ENCODE data around the gene CHRM2.

Gene CHRM2

GRCh38 chr7:136897676-136898075, 29.2 kb downstream of the CHRM2 start:
- no peaks in the 10 kb centered on the region for H3K9me3 ChIP-seq (ENCODE audit: control insufficient read depth, insufficient read depth, low read length)
- no peaks in the 10 kb centered on the region for H3K79me2 ChIP-seq (ENCODE audit: control insufficient read depth, low read length)
- no peaks in the 10 kb centered on the region for H3K27me3 ChIP-seq (ENCODE audit: control insufficient read depth, low read length)
- no peaks in the 10 kb centered on the region for H3F3A ChIP-seq (ENCODE audit: control insufficient read depth, insufficient read depth)
- no peak overlapping the region for H3K4me2 ChIP-seq (ENCODE audit: low read length)
- TF ChIP-seq EZH2phosphoT487 (IDR thresholded peaks at IDR 0.05; ENCODE audit: borderline replicate concordance, low read length) = no peak
- TF ChIP-seq, protein P1, sequence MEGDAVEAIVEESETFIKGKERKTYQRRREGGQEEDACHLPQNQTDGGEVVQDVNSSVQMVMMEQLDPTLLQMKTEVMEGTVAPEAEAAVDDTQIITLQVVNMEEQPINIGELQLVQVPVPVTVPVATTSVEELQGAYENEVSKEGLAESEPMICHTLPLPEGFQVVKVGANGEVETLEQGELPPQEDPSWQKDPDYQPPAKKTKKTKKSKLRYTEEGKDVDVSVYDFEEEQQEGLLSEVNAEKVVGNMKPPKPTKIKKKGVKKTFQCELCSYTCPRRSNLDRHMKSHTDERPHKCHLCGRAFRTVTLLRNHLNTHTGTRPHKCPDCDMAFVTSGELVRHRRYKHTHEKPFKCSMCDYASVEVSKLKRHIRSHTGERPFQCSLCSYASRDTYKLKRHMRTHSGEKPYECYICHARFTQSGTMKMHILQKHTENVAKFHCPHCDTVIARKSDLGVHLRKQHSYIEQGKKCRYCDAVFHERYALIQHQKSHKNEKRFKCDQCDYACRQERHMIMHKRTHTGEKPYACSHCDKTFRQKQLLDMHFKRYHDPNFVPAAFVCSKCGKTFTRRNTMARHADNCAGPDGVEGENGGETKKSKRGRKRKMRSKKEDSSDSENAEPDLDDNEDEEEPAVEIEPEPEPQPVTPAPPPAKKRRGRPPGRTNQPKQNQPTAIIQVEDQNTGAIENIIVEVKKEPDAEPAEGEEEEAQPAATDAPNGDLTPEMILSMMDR (IDR thresholded peaks at IDR 0.05; ENCODE audit: low read depth, low read length, poor library complexity, severe bottlenecking) = no peak
- no peaks in the 10 kb centered on the region for H3K9me2 ChIP-seq (replicated peaks; ENCODE audit: control insufficient read depth, low read length)
- H3K36me3 ChIP-seq (ENCODE audit: control insufficient read depth, low read length) = no peaks in the 10 kb centered on the region
- no peak overlapping the region for H3K27ac ChIP-seq (ENCODE audit: low read depth, low read length)
- no peaks in the 10 kb centered on the region for H3K4me1 ChIP-seq (ENCODE audit: control insufficient read depth, low read length)
- no peak overlapping the region for H3K4me3 ChIP-seq (ENCODE audit: low read length)
- no peaks in the 10 kb centered on the region for H4K20me1 ChIP-seq (ENCODE audit: control insufficient read depth, insufficient read depth, low read depth, low read length)

GRCh38 chr7:136900005-136900404, 31.6 kb downstream of the CHRM2 start:
- TF ChIP-seq, protein P1 (IDR thresholded peaks at IDR 0.05; ENCODE audit: low read depth, low read length, poor library complexity, severe bottlenecking) = no peak
- no peak for TF ChIP-seq EZH2phosphoT487 (IDR thresholded peaks at IDR 0.05; ENCODE audit: borderline replicate concordance, low read length)
- Histone ChIP-seq H3K27ac (ENCODE audit: low read depth, low read length) (no peak overlapping the region), H3K4me3 (ENCODE audit: low read length) (no peak overlapping the region), H3K27me3 (ENCODE audit: control insufficient read depth, low read length) (no peaks in the 10 kb centered on the region), H3K79me2 (ENCODE audit: control insufficient read depth, low read length) (no peaks in the 10 kb centered on the region), H3F3A (ENCODE audit: control insufficient read depth, insufficient read depth) (no peaks in the 10 kb centered on the region), H3K4me2 (ENCODE audit: low read length) (no peak overlapping the region), H3K9me2 (replicated peaks; ENCODE audit: control insufficient read depth, low read length) (no peaks in the 10 kb centered on the region), H3K4me1 (ENCODE audit: control insufficient read depth, low read length) (no peaks in the 10 kb centered on the region), H3K36me3 (ENCODE audit: control insufficient read depth, low read length) (no peaks in the 10 kb centered on the region), H3K9me3 (ENCODE audit: control insufficient read depth, insufficient read depth, low read length) (no peaks in the 10 kb centered on the region), H4K20me1 (ENCODE audit: control insufficient read depth, insufficient read depth, low read depth, low read length) (no peaks in the 10 kb centered on the region)

DNA sequence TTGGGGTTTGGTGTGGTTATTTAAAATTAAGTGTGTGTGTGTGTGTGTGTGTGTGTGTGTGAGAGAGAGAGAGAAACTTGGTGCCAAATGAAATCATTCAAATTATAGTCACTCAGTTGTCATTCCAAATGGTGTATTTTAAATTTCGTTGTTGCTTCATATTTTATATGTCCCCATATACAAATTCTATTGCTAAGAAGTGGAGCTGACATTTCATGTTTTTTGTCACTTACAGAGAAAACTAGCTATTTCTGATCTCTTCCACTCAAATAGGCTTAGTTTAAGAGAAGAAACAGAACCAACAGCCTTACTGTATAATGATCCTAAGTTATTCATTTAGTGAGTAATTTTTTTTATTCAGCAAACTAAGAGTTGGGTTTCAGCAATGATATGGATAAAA, 42.3 kb downstream of the CHRM2 start:
- H3K4me1 ChIP-seq (ENCODE audit: control insufficient read depth, low read length) = no peaks in the 10 kb centered on the region
- H3K27me3 ChIP-seq (ENCODE audit: control insufficient read depth, low read length) = no peaks in the 10 kb centered on the region
- no peak overlapping the region for H3K27ac ChIP-seq (ENCODE audit: low read depth, low read length)
- no peak overlapping the region for H3K4me2 ChIP-seq (ENCODE audit: low read length)
- H3K79me2 ChIP-seq (ENCODE audit: control insufficient read depth, low read length) = no peaks in the 10 kb centered on the region
- TF ChIP-seq EZH2phosphoT487 (IDR thresholded peaks at IDR 0.05; ENCODE audit: borderline replicate concordance, low read length) = no peak
- TF ChIP-seq, protein P1 (IDR thresholded peaks at IDR 0.05; ENCODE audit: low read depth, low read length, poor library complexity, severe bottlenecking) = no peak
- H3K9me2 ChIP-seq (replicated peaks; ENCODE audit: control insufficient read depth, low read length) = no peaks in the 10 kb centered on the region
- no peak overlapping the region for H3K4me3 ChIP-seq (ENCODE audit: low read length)
- no peaks in the 10 kb centered on the region for H3F3A ChIP-seq (ENCODE audit: control insufficient read depth, insufficient read depth)
- H3K9me3 ChIP-seq (ENCODE audit: control insufficient read depth, insufficient read depth, low read length) = no peaks in the 10 kb centered on the region
- H3K36me3 ChIP-seq (ENCODE audit: control insufficient read depth, low read length) = no peaks in the 10 kb centered on the region
- no peaks in the 10 kb centered on the region for H4K20me1 ChIP-seq (ENCODE audit: control insufficient read depth, insufficient read depth, low read depth, low read length)

- Histone ChIP-seq H3K79me2 (ENCODE audit: control insufficient read depth, low read length) (no peaks in the 10 kb centered on the region), H3K4me2 (ENCODE audit: low read length) (no peak overlapping the region), H3K9me2 (replicated peaks; ENCODE audit: control insufficient read depth, low read length) (no peaks in the 10 kb centered on the region), H3K4me3 (ENCODE audit: low read length) (no peak overlapping the region), H3F3A (ENCODE audit: control insufficient read depth, insufficient read depth) (no peaks in the 10 kb centered on the region), H3K9me3 (ENCODE audit: control insufficient read depth, insufficient read depth, low read length) (no peaks in the 10 kb centered on the region), H4K20me1 (ENCODE audit: control insufficient read depth, insufficient read depth, low read depth, low read length) (no peaks in the 10 kb centered on the region), H3K27me3 (ENCODE audit: control insufficient read depth, low read length) (no peaks in the 10 kb centered on the region), H3K27ac (ENCODE audit: low read depth, low read length) (no peak overlapping the region), H3K4me1 (ENCODE audit: control insufficient read depth, low read length) (no peaks in the 10 kb centered on the region), H3K36me3 (ENCODE audit: control insufficient read depth, low read length) (no peaks in the 10 kb centered on the region)
- TF ChIP-seq, protein P1 (IDR thresholded peaks at IDR 0.05; ENCODE audit: low read depth, low read length, poor library complexity, severe bottlenecking) = no peak
- TF ChIP-seq EZH2phosphoT487 (IDR thresholded peaks at IDR 0.05; ENCODE audit: borderline replicate concordance, low read length) = no peak
These were observed 42.9 kb downstream of the CHRM2 start for GRCh38 chr7:136911344-136911743.
